GM18519 (cell line): ENCODE results near the gene LMO7.
"Not testable (repeated sequence)": the region's sequence is repeated elsewhere in the genome, so short reads cannot be mapped to it uniquely, and the experiment has no call there.

ENCODE experiments used
- ATAC-seq: cut with Tn5 transposase; IDR thresholded peaks from one replicate; pipeline ENCODE4 v1.9.1; 2021; ENCODE audit warnings: mild to moderate bottlenecking, moderate library complexity; ENCODE audit not compliant: unreplicated experiment, low FRiP score

LMO7 gene

GRCh38 chr13:75766636-75767035 is 130.5 kb downstream of the LMO7 start:
- no peak for ATAC-seq

GRCh38 chr13:75769141-75769905 is 133.2 kb downstream of the LMO7 start:
- no peak for ATAC-seq

- no peak for ATAC-seq
Measured at GRCh38 chr13:75770164-75770563, 134.0 kb downstream of the LMO7 start.

GRCh38 chr13:75770592-75771011 is 134.5 kb downstream of the LMO7 start:
- no peak for ATAC-seq

GRCh38 chr13:75771226-75771625 is 135.1 kb downstream of the LMO7 start:
- no peak for ATAC-seq

- no peak for ATAC-seq
Measured at GRCh38 chr13:75771818-75772217, 135.7 kb downstream of the LMO7 start.

GRCh38 chr13:75774176-75774575 is 138.0 kb downstream of the LMO7 start:
- ATAC-seq = no peak

- no peak for ATAC-seq
Measured at GRCh38 chr13:75776550-75776949, 140.4 kb downstream of the LMO7 start.

GRCh38 chr13:75779393-75779792 is 143.3 kb downstream of the LMO7 start:
- no peak for ATAC-seq

- ATAC-seq = not testable (repeated sequence)
Measured at GRCh38 chr13:75780103-75780502, 144.0 kb downstream of the LMO7 start.

GRCh38 chr13:75782985-75783384 is 146.9 kb downstream of the LMO7 start:
- ATAC-seq = no peak

GRCh38 chr13:75784003-75784402 is 147.9 kb downstream of the LMO7 start:
- ATAC-seq = no peak

- ATAC-seq = no peak
Measured at GRCh38 chr13:75785130-75785529, 149.0 kb downstream of the LMO7 start.

- ATAC-seq = no peak
Measured at GRCh38 chr13:75787249-75787928, 151.3 kb downstream of the LMO7 start.

- ATAC-seq = no peak
Measured at GRCh38 chr13:75788481-75788981, 152.4 kb downstream of the LMO7 start.

- ATAC-seq = no peak
Measured at GRCh38 chr13:75789451-75790197, 153.5 kb downstream of the LMO7 start.

GRCh38 chr13:75790198-75790970 is 154.3 kb downstream of the LMO7 start:
- no peak for ATAC-seq

GRCh38 chr13:75792526-75793187 is 156.5 kb downstream of the LMO7 start:
- ATAC-seq = no peak

GRCh38 chr13:75793188-75793567 is 157.0 kb downstream of the LMO7 start:
- not testable (repeated sequence) for ATAC-seq

GRCh38 chr13:75794663-75795062 is 158.5 kb downstream of the LMO7 start:
- ATAC-seq = no peak
